DOHH2 (cell line): ENCODE data around the gene HTRA1.

ENCODE experiments used
- H3F3A ChIP-seq: fragments of 200-600 bp; sonication (generic), shearing (Covaris generic); 2 replicates; pipeline ENCODE4 v1.6.0; 2016; ENCODE audit warnings: antibody characterized with exemption, mild to moderate bottlenecking; ENCODE audit not compliant: control insufficient read depth, insufficient read depth
- H3K27ac ChIP-seq: fragments of 200-600 bp; sonication (generic); 2 replicates; pipeline ENCODE4 v1.5.1; 2014; ENCODE audit warnings: low read depth, mild to moderate bottlenecking, low read length, moderate library complexity
- H3K27me3 ChIP-seq: fragments of 200-600 bp; sonication (generic); 2 replicates; pipeline ENCODE4 v1.6.1; 2014; ENCODE audit warnings: mild to moderate bottlenecking, low read length, mixed read lengths; ENCODE audit not compliant: control insufficient read depth
- H3K36me3 ChIP-seq: fragments of 200-600 bp; sonication (generic); 2 replicates; pipeline ENCODE4 v1.6.1; 2014; ENCODE audit warnings: mild to moderate bottlenecking, low read length, moderate library complexity, mixed read lengths; ENCODE audit not compliant: control insufficient read depth
- H3K4me1 ChIP-seq: fragments of 200-600 bp; sonication (generic); 2 replicates; pipeline ENCODE4 v1.6.1; 2014; ENCODE audit warnings: mild to moderate bottlenecking, low read length, mixed read lengths; ENCODE audit not compliant: control insufficient read depth
- H3K4me2 ChIP-seq: fragments of 200-600 bp; sonication (generic); 2 replicates; pipeline ENCODE4 v1.6.0; 2014; ENCODE audit warnings: mild to moderate bottlenecking, low read length, moderate library complexity
- H3K4me3 ChIP-seq: fragments of 200-600 bp; sonication (generic); 2 replicates; pipeline ENCODE4 v1.5.1; 2014; ENCODE audit warnings: mild to moderate bottlenecking, low read length, mixed read lengths
- H3K79me2 ChIP-seq: fragments of 200-600 bp; sonication (generic); 2 replicates; pipeline ENCODE4 v1.6.1; 2014; ENCODE audit warnings: mild to moderate bottlenecking, low read length, mixed read lengths; ENCODE audit not compliant: control insufficient read depth
- H3K9me2 ChIP-seq: fragments of 200-600 bp; sonication (generic); replicated peaks from 2 replicates; pipeline ENCODE4 v1.6.1; 2014; ENCODE audit warnings: mild to moderate bottlenecking, low read length, mixed read lengths; ENCODE audit not compliant: control insufficient read depth
- H3K9me3 ChIP-seq: fragments of 200-600 bp; sonication (generic); 2 replicates; pipeline ENCODE4 v1.6.1; 2014; ENCODE audit warnings: antibody characterized with exemption, low read length, mixed read lengths; ENCODE audit not compliant: control insufficient read depth, insufficient read depth
- H4K20me1 ChIP-seq: fragments of 200-600 bp; sonication (generic); 2 replicates; pipeline ENCODE4 v1.6.0; 2014; ENCODE audit warnings: low read depth, mild to moderate bottlenecking, antibody characterized with exemption, low read length, moderate library complexity; ENCODE audit not compliant: control insufficient read depth, insufficient read depth
- CTCF ChIP-seq: fragments of 200-600 bp; sonication (generic); IDR thresholded peaks from one replicate; pipeline ENCODE4 v1.5.1; 2014; ENCODE audit warnings: antibody characterized with exemption, mild to moderate bottlenecking, low read depth, low read length; ENCODE audit not compliant: poor library complexity, severe bottlenecking
- EZH2phosphoT487 ChIP-seq: fragments of 200-600 bp; sonication (generic); IDR thresholded peaks from 2 replicates; pipeline ENCODE4 v1.6.1; 2017; ENCODE audit warnings: borderline replicate concordance, mild to moderate bottlenecking, antibody characterized with exemption, low read length, moderate library complexity, mixed read lengths

HTRA1 gene

GRCh38 chr10:122549636-122550035, 88.3 kb downstream of the HTRA1 start:
- Histone ChIP-seq H3K27ac (no peak overlapping the region), H3K4me3 (no peak overlapping the region), H4K20me1 (no peaks in the 10 kb centered on the region), H3K9me3 (no peaks in the 10 kb centered on the region), H3K79me2 (no peaks in the 10 kb centered on the region), H3F3A (no peaks in the 10 kb centered on the region), H3K4me2 (no peak overlapping the region), H3K27me3 (peaks cover 2% of the 10 kb centered on the region; the same call in 1 of the 2 replicates), H3K9me2 (no peaks in the 10 kb centered on the region), H3K4me1 (no peaks in the 10 kb centered on the region), H3K36me3 (no peaks in the 10 kb centered on the region)
- TF ChIP-seq CTCF (no peak), EZH2phosphoT487 (no peak)

GRCh38 chr10:122550427-122550826, 89.1 kb downstream of the HTRA1 start:
- Histone ChIP-seq H3K4me2 (no peak overlapping the region), H3F3A (no peaks in the 10 kb centered on the region), H3K27me3 (peaks cover 2% of the 10 kb centered on the region; the same call in 1 of the 2 replicates), H3K4me3 (no peak overlapping the region), H3K9me3 (no peaks in the 10 kb centered on the region), H3K9me2 (no peaks in the 10 kb centered on the region), H3K4me1 (no peaks in the 10 kb centered on the region), H3K36me3 (no peaks in the 10 kb centered on the region), H4K20me1 (no peaks in the 10 kb centered on the region), H3K27ac (no peak overlapping the region), H3K79me2 (no peaks in the 10 kb centered on the region)
- no peak for TF ChIP-seq CTCF
- no peak for TF ChIP-seq EZH2phosphoT487

- H3K36me3 ChIP-seq, result no peaks in the 10 kb centered on the region
- H3K27ac ChIP-seq, result no peak overlapping the region
- peaks cover 2% of the 10 kb centered on the region; the same call in 1 of the 2 replicates for H3K27me3 ChIP-seq
- H3K9me2 ChIP-seq, result no peaks in the 10 kb centered on the region
- no peak overlapping the region for H3K4me2 ChIP-seq
- no peaks in the 10 kb centered on the region for H3K4me1 ChIP-seq
- H4K20me1 ChIP-seq, result no peaks in the 10 kb centered on the region
- H3K79me2 ChIP-seq, result no peaks in the 10 kb centered on the region
- no peaks in the 10 kb centered on the region for H3F3A ChIP-seq
- no peaks in the 10 kb centered on the region for H3K9me3 ChIP-seq
- TF ChIP-seq CTCF (no peak), EZH2phosphoT487 (no peak)
- H3K4me3 ChIP-seq, result no peak overlapping the region
These were observed 89.6 kb downstream of the HTRA1 start for GRCh38 chr10:122550983-122551382.

- H3K79me2 ChIP-seq, result no peaks in the 10 kb centered on the region
- no peaks in the 10 kb centered on the region for H3K4me1 ChIP-seq
- H3K27ac ChIP-seq, result no peak overlapping the region
- H3K9me3 ChIP-seq, result no peaks in the 10 kb centered on the region
- H3K4me3 ChIP-seq, result no peak overlapping the region
- H3K9me2 ChIP-seq, result no peaks in the 10 kb centered on the region
- no peaks in the 10 kb centered on the region for H4K20me1 ChIP-seq
- H3K36me3 ChIP-seq, result no peaks in the 10 kb centered on the region
- no peaks in the 10 kb centered on the region for H3F3A ChIP-seq
- TF ChIP-seq EZH2phosphoT487 (no peak), CTCF (no peak)
- no peak overlapping the region for H3K4me2 ChIP-seq
- H3K27me3 ChIP-seq, result peaks cover 2% of the 10 kb centered on the region; the same call in 1 of the 2 replicates
These were observed 90.1 kb downstream of the HTRA1 start for GRCh38 chr10:122551450-122551849.
